Activated CD8-positive, alpha-beta memory T cell treated with anti-CD3 and anti-CD28 coated beads, Interleukin-2, amount 50 U/mL, for 1 hour (primary cell): ENCODE results near the gene WSCD1.

Source experiments
- DNase-seq: peaks from one replicate; pipeline ENCODE4 v3.0.0-alpha.2; 2020; ENCODE audit errors: extremely low read depth

WSCD1 gene

GRCh38 chr17:6107791-6108190 lies 37.6 kb downstream of the WSCD1 start:
- no peak for DNase-seq

- DNase-seq, result no peak
These were observed 38.2 kb downstream of the WSCD1 start for GRCh38 chr17:6108382-6108781.

GRCh38 chr17:6108987-6109386 lies 38.8 kb downstream of the WSCD1 start:
- no peak for DNase-seq

DNA sequence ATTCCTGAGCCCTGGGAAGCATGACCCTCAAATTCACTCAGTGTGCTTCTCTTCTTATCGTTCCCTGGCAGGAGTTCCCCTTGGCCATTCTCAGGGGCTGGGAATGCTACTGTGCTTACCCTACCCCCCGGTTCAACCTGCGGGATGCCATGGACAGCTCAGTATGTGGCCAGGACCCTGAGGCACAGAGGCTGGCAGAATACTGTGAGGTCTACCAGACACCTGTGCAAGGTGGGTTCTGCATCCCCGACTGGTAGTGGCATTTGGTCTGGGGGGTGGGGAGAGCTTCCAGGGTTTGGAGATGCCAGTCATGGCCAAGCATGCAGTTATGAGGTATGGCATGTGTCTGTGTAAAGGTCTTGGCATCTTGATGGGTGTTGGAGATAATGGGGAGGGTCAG lies 39.4 kb downstream of the WSCD1 start:
- DNase-seq, result no peak

- DNase-seq, result no peak
These were observed 39.9 kb downstream of the WSCD1 start for GRCh38 chr17:6110088-6110487.

GRCh38 chr17:6110592-6110991 lies 40.4 kb downstream of the WSCD1 start:
- no peak for DNase-seq

DNA sequence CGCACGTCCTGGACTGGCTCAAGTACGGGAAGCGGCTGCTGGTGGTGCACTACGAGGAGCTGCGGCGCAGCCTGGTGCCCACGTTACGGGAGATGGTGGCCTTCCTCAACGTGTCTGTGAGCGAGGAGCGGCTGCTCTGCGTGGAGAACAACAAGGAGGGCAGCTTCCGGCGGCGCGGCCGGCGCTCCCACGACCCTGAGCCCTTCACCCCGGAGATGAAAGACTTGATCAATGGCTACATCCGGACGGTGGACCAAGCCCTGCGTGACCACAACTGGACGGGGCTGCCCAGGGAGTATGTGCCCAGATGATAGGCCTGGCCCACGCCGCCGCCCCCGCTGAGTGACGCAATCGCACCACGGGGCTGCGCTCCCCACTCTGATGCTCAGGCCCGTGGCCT lies 50.2 kb downstream of the WSCD1 start:
- no peak for DNase-seq

GRCh38 chr17:6124856-6125255 lies 54.7 kb downstream of the WSCD1 start:
- no peak for DNase-seq

DNA sequence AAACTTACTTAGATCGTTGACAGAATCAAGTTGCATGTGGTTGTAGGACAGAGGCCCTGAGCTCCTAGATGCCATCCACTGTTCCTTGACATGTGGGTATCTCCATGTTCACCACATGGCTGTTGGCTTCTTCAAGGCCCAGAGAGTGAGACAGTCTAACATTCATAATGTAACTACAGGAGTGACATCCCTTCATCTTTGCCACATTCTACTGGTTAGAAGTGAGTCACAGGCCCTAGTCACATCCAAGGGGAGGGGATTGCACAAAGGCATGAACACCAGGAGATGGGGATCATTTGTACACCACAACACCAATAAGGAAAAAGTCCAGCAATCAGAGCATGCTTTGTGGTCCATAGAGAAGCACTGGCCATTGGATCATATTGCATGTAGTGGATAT lies 56.6 kb downstream of the WSCD1 start:
- no peak for DNase-seq

DNA sequence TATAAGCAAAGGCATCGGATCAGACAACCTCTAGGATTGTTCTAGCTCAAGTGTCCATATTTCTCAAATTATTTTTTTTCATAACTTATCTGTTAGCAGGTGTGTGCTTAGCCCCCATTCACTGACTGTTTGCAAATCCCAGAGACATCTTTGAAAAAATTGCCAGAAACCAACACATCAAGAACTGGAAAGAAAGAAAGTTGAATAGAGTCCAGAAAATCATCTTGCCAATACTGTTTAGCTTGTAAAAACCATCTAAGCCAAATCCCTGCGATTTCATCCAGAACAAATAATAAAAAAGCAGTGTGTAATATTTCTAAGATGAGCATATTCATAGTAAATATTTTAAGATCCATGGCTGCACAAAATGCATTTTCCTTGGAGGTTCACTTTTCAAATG lies 64.5 kb downstream of the WSCD1 start:
- no peak for DNase-seq

DNA sequence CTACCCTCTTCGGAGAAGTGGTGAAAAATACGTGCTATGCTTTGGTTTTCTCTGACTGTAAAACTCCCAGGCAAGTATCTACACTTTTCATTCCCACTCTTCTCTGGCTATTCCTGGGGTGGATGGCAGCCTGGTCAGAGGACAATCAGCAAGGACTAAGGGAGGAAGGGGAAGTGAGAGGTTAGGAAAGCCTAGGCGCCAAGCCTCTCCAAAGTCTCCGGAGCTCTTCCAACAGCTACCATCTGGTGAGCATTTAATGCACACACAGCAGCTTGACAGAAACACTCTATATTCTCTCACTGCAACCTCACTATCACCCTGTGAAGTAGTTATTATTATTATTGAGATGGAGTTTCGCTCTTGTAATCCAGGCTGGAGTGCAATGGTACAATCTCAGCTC lies 65.1 kb downstream of the WSCD1 start:
- no peak for DNase-seq

DNA sequence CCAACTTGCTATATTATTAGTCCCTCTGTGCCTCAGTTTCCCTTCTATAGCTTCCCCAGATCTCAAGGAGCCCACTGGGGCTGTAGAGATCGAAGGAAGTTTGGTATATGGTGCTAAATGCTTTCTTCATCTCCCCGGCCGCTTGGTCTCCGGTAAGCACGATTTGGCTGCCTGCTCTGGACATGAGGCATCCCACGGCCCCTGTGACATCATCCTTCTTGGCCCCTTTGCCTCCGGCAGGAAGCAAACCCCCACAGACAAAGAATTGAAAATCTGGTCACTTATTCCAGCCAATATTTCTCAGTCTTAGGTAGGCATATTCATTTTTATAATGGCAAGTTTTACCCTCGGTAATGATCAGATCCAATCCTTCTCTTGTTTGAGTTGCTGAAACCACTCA lies 65.8 kb downstream of the WSCD1 start:
- DNase-seq, result no peak

DNA sequence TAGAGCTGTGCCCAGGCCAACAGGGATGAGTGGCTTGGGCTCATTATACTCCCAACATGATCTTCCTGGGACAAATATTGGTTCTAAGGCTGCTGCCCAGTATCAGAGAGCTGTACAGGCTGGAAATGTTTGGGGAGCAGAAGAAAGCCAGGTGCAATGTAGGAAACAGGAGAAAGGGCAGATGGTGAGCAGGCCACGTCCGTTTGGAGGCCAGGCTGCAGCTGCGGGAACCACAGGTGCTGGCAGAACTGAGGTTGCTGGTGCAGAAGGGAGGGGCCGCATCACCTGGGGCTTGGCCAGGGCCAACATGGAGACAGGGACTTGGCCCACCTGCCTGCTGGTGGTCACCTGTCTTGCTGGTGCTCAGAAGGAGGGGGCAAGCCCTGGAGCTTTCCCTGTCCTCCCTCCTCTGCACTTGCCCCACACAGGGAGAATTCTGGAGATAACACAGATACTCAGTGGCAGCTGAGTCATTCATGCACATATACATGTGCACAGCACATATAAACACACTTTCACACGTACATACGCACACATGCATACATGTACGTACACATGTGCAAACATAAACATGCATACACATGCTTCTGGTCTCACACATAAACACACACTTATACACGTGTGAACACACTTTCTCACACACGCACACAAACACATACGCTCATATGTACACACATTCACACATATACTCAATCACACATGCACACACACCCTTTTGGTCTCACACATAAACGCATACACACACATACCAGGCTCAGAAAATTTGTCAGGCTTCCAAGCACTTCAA lies 67.7 kb downstream of the WSCD1 start:
- no peak for DNase-seq

DNA sequence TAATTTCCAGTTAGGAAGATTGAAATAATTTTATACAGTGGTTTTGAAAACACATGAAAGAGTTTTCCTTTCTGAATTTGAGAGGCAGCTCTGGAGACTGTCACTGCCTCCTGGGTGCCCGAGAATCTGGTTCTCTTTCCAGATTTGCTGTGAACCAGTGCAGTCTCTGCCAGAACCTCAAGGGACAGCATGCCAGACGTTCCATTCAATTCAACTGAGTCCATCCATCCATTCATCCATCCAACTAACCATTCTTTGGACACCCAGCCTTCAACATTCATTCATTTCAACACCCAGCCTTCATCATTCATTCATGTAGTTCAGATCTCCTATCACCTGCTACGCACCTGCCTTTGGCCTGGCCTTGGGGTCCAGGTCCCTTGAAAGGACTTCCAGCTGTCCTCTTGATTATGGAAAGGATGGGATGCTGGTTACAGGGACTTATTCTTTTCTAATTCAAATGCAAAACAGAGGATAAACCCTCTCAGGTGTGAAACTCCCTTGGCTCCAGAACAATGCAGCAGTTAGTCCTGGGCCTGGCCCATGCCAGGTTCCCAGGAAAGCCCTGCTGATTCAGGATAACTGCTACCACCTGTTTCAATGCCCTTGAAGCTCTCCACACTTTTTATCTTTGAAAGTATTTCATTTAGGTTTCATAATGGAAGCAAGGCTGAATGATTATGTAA lies 68.7 kb downstream of the WSCD1 start:
- DNase-seq, result no peak

DNA sequence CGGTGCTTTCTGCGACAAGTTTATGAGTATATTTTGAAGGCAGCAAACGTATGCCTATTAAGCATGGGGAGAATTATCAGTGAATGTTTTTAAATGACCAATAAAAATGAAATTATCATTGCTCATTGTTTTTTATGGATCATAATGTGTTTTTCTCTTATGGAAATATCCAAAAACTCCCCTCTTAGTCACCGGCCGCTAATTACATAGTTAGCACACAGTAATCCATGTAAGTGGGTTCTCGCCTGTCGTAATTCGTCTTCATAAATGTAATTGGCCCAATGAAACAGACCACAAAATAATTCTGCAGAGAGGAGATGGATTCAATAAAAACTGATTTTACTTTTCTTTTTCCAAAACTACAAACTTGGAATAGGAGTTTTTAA lies 69.3 kb downstream of the WSCD1 start:
- DNase-seq, result no peak

- DNase-seq, result no peak
These were observed 70.0 kb downstream of the WSCD1 start for GRCh38 chr17:6140188-6140587.

DNA sequence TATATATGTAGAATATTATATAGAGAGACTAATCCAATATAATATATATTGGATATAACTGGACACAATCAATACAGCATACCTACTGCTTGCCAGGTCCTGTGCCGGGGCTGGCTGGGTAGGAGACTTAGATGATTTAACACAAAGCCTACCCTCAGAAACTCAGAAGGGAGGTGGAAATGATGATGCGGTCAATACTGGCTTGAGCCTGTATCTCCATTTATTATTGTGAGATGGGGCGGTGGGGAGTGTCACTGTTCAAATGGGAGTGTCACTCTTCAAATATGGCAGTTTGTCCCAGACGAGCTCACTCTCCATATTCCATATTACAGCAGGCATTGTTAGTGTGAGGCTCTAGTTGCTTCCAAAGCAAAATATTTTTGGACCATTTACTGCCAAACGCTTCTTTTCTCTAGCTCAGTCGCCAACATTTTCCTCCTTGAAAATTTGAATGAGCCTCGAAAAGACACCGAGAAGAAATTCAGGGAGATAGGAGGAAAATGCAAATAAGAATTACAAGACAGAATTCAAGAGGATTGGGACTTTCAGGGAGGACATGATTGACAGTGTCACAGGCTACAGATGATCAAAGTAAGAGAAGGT lies 70.7 kb downstream of the WSCD1 start:
- DNase-seq, result no peak

GRCh38 chr17:6142701-6143100 lies 72.5 kb downstream of the WSCD1 start:
- DNase-seq, result no peak

DNA sequence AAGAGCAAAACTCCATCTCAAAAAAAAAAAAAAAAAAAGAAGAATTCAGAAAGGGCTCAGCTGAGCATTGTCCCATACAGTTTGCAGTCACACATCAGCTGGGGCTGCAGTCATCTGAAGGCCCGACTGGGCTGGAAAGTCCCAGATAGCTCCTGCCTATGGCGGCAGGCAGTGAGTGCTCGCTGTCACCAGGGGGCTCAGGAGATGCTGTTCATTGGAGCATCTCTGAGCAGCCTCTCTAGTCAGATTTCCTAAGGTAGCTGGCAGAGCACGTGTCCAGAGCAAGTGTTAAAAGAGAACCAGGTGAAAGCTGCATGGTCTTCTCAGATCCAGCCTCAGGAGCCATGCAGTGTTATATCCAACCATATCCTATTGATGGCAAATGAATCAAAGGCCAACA lies 75.8 kb downstream of the WSCD1 start:
- no peak for DNase-seq

DNA sequence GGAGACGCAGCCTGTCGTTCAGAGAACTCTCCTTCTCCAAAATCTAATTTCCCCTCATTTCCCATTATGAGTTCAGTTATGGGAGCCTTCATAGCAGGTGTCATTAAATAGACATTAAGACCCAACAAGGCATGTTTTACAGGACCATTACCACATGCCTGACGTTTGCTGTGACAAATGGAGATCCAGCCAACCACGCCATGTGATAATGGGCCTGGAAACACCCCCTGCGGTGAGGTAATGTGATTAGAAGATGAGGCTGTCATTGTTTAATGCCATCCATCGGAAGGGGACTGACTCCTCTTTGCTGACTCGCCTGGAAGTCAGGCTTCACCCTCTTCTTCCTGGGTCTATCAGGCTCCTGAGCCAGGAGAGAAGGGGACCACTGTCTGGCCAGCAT lies 76.9 kb downstream of the WSCD1 start:
- DNase-seq, result no peak

DNA sequence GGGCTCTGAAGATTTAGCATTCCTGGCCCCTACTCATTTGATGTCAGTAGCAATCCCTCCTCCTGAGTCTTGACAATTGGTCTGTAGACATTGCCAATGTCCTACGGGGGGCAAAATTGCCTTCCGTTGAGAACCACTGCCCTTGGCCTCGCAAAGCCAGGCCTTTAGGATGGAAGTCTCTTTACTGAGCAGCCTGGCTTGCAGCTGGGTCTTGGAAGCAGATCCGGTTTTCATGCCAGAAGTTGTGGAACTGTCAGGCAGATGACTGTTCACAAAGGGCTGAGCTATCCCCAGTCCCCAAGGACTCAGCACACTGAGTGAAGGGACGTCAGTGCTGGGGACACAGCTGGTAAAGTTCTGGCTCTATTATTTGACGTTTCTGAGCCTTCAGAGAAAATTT lies 83.2 kb downstream of the WSCD1 start:
- no peak for DNase-seq

- DNase-seq, result no peak
These were observed 87.5 kb downstream of the WSCD1 start for GRCh38 chr17:6157716-6158115.

GRCh38 chr17:6159541-6160231 lies 89.5 kb downstream of the WSCD1 start:
- DNase-seq, result no peak
